Thoracic aorta endothelial cell (primary cell): ENCODE measurements around the gene ORMDL3. TPM values are rescaled to one million over a fixed set of nuclear protein-coding genes. Genes with fewer than 3 reads are reported as not detected.

ENCODE experiments used
- total RNA-seq: library from RNA; depleted of rRNA; stranded (reverse); fragments of >200 nt; gene quantifications from 2 replicates; pipeline ENCODE4 v1.2.3, GENCODE V29; 2012

The ORMDL3 gene
- 14.9 and 19.3 TPM in 2 replicates for total RNA-seq

GRCh38 chr17:39927101-39927928 is at the start of gene ORMDL3, which contains the start of gene LRRC3C:
Gene ORMDL3 (minus strand): TSS chr17:39927601. CDS start chr17:39924203, 3,398 bp downstream.
Gene LRRC3C (plus strand): TSS chr17:39927732. CDS start chr17:39941524, 13,792 bp downstream.

GRCh38 chr17:39962642-39963220 is 35.3 kb upstream of the ORMDL3 start, which contains the start of gene GSDMA:
Gene GSDMA (plus strand): TSS chr17:39963004. CDS start chr17:39965688, 2,684 bp downstream.

Other genes starting within 250 kb of the ORMDL3 start
- 1.4 and 2.7 TPM in 2 replicates for gene PGAP3, start 239.5 kb downstream of the ORMDL3 start, total RNA-seq
- 17.3 and 28.9 TPM in 2 replicates for gene ERBB2, start 227.5 kb downstream of the ORMDL3 start, total RNA-seq
- gene MIEN1, start 197.1 kb downstream of the ORMDL3 start, total RNA-seq, result 25.5 and 26.9 TPM in 2 replicates
- 0.07 TPM in 1 of 2 replicates, not detected in the other for gene GRB7, start 189.7 kb downstream of the ORMDL3 start, total RNA-seq
- gene IKZF3, start 63.3 kb downstream of the ORMDL3 start, total RNA-seq, result not detected in 2 replicates
- gene ZPBP2, start 59.4 kb downstream of the ORMDL3 start, total RNA-seq, result not detected in 2 replicates
- gene GSDMB, start 9.0 kb downstream of the ORMDL3 start, total RNA-seq, result 3.9 and 4.0 TPM in 2 replicates
- not detected in 2 replicates for gene LRRC3C, start 131 bp upstream of the ORMDL3 start, total RNA-seq
- gene GSDMA, start 35.4 kb upstream of the ORMDL3 start, total RNA-seq, result not detected in 2 replicates
- gene PSMD3, start 53.2 kb upstream of the ORMDL3 start, total RNA-seq, result 125 and 151 TPM in 2 replicates
- gene CSF3, start 87.8 kb upstream of the ORMDL3 start, total RNA-seq, result 0.80 and 8.0 TPM in 2 replicates
- gene MED24, start 126.8 kb upstream of the ORMDL3 start, total RNA-seq, result 89.2 and 107 TPM in 2 replicates
- gene THRA, start 135.4 kb upstream of the ORMDL3 start, total RNA-seq, result 16.0 and 23.8 TPM in 2 replicates
- gene NR1D1, start 173.0 kb upstream of the ORMDL3 start, total RNA-seq, result 2.1 and 2.6 TPM in 2 replicates
- 88.1 and 101 TPM in 2 replicates for gene MSL1, start 194.4 kb upstream of the ORMDL3 start, total RNA-seq
- 61.0 and 67.9 TPM in 2 replicates for gene CASC3, start 212.9 kb upstream of the ORMDL3 start, total RNA-seq
- 3.2 and 3.8 TPM in 2 replicates for gene RAPGEFL1, start 249.9 kb upstream of the ORMDL3 start, total RNA-seq